GM04504 (cell line): ENCODE measurements around the gene PERCC1.
"Not testable (repeated sequence)": the region's sequence is repeated elsewhere in the genome, so short reads cannot be mapped to it uniquely, and the experiment has no call there.

Experiments
- DNase-seq: peaks from one replicate; pipeline ENCODE4 v3.0.0-alpha.2; 2012; ENCODE audit warnings: low read depth

The PERCC1 gene

DNA sequence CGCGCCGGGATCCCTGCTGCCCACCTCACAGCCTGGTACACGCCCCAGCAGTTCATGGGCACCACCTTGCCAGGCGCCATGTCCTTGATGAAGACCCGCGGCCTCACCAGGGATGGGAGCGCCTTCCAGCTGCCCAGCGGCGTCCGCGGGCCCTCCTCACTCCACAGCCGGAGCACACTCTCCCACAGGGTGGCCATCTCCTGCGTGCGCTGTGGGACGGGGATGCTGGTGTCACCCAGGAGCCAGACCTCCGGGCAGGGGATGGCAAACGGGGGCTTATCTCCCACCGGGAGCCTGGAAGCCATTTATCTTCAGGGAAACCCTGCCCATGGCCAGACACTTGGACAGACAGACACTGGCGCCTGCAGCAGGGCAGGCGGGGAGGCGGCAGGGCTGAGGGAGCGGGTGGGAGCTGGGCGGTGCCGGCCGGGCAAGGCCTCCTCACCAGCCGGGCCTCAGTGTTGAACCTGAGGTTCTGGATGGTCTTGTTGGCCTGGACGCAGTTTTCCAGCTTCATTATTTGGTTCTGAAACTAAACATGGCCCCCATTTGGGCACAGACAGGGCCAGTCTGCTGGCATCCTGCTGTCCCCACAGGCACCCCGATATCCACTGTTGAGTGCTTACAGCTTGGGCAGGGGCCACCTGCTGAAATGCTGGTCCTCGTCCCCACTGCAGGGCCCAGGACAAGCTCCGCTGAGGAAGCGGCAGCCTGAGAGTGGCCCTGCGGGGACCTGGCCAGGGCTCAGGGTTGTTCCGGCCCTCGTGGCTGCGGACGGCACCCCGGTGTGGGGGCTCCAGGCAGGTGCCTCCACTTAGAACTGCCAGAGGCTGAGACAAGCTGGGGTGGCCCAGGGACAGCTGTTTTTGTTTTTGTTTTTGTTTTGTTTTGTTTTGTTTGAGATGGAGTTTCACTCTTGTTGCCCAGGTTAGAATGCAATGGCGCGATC, 4.0 kb downstream of the PERCC1 start:
- DNase-seq: no peak

DNA sequence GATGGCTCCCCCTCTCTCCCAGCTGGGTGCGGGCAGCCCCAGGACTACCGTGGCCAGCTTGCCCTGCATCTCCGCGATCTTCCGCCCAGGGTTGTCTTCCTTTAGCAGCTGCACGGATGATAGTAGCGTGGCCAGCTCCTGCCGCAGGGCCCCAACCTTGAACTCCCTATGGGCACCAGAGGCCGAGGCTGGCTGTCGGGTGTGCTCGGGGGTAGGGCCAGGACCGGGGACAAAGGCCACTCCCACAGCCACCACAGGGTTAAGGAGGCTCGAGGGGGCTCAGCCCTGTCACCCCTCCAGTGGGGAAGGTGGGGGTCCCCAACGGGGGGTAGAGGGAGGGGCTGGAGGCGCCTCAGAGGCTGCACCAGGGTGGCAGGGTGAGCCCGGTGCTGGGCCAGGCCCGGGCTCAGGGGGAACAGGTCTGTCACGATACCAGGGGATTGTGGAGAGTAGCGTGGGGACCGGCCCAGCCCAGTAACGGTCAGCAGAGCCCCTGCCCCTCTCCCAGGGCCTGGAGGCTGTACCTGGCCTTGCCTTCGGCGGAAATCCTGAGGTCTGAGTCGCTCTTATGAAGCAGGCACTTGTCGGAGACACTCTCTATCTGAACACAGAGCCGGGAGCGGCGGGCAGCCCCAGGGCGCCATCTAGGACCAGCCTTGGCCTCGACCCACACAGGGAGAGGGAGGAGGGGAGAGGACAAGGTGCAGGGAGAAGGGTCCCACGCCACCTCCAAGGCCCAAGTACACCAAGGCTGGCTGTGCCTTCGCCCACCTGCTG, 5.2 kb downstream of the PERCC1 start:
- no peak for DNase-seq

DNA sequence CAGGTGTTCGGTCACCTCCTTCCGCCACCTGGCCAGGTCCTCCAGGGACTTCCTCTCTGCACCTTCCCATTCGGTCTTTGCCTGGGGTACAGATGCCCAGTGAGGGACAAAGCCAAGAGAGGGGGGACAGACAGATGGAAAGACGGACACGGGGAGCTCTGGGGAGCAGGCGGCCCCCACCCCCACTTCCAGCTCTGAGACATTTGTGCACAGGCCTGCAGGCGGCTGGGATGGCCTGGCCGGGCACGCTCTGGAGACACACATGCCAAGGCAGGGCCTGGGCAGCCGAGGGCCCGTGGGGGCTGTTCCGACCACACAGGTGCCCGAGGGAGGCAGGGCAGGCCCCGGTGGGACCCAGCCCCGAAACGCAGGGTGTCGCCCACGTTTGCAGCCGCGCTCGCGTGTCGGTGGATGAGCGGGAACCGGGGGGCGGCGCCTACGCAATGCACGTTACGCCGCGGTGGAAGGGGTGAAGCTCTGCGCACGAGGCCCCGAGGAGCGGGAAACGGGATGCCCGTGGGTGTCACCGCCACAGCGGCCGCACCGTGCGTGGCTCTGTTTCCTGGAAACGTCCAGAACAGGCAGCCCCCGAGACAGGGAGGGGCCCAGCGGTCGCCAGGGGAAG, 6.0 kb downstream of the PERCC1 start:
- no peak for DNase-seq

DNA sequence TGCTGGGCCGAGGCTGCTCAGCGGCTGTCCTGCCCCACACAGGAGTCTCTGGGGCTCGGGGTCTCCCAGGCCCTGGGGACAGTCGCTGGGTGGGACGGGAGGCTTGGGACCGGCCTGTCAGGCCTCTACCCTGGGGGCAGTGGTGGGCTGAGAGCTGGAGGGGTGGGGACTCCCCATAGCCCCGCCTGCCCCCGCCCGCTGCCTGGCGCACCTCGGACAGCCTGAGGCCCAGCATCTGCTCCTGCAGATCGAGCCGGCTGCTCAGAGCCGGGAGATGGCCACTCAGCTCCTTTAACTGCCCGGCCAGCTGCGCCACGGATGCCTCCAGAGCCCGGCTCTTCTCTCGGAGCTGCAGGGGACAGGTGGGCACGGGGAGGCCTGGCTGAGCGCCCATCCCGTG, 6.7 kb downstream of the PERCC1 start:
- DNase-seq: no peak

DNA sequence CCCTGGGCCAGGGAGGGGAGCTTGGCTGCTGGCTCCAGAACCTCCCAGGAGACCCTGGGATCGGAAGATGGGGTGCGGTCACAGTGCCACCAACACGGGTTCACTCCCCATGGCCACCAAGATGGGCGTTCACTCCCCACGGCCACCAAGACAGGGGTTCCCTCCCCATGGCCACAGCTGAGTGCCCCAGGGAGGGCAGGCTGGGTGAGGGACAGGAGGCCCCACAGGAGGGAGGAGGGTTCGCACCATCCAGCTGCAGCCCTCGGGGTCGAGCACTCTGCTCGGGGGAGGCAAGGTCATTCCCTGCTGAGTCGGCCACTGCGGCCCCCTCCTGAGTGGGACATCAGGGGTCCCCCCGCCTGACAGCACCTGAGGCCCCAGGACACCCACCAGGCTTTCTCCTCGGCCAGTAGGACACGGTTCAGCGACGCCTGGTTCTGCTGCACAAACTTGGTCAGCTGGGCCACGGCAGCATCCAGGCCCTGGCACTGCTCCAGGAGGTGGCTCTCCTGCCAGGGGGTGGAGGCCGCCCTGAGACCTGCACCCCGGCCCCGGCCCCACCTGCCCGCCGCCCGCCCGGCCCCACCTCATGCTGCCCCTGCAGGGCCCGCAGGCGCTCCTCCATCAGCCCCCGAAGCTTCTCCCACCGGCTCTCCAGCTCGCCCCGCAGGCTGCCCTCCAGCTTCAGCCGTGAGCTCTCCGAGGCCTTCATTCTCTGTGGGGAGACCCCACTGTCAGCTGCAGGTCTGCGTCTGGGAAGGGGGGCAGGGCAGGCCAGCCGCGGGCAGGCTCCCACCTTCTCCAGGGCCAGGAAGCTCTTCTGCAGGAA, 7.6 kb downstream of the PERCC1 start:
- DNase-seq: no peak

DNA sequence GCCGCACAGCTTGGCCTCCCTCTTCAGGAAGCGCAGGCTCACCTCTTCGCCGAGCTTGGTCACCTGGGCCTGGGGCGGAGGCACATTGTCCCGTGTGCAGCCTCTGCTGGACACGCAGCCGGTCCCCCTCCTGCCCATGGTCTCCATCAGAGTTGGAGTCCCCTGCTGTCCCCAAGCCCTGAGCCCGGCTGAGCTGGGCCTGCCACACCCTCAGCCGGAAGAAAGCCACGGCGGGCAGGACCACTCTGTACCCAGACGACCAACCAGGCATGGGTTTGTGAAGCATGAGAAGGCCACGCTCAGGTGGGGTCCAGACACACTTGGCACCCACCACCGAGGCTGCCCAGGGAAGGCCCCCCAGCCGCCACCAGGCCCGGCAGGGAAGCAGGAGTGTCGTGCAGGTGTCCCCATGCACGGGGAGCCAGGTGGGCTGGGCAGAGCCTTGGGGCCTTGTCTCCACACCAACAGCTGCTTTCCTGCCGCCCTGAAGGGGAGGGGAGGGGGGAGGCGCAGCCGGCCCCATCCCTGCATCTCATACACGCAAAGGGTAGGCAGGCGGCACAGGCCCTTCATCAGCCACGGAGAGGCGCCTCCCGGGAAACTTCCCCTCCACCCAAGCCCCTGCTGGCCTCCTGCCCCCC, 8.3 kb downstream of the PERCC1 start:
- no peak for DNase-seq

DNA sequence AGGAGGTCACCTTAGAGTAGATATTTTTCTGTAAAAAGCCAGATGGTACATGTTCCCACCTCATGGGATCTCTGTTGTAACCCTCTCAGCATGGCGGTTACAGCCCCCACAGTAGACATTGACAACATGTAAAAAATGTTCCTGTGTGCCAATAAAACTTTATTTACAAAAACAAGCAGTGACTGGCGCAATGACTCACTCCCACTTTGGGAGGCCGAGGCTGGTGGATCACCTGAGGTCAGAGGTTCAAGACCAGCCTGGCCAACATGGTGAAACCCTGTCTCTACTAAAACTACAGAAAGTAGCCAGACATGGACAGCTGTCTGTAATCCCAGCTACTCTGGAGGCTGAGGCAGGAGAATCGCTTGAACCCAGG, 8.8 kb downstream of the PERCC1 start:
- not testable (repeated sequence) for DNase-seq

DNA sequence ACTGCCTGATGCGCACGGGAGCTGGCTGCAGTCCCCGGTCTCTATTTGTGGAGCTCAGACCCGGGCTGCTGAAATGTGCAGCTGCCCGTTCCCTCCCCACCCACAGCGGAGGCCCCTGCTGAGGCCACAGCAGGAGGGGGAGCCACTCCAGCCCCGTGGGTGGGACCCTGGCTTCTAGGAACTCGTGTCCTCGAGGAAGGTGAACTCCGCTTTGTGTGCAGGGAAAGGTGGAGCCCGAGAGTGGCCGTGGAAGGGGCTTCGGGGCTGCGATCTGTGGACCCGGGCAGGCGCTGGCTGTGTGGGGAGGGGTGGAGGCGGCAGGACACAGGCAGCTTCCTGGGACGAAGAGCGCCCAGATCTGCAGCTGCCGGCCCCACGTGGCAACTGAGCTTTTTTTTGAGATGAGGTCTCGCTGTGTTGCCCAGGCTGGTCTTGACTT, 10.5 kb downstream of the PERCC1 start:
- DNase-seq: no peak

DNA sequence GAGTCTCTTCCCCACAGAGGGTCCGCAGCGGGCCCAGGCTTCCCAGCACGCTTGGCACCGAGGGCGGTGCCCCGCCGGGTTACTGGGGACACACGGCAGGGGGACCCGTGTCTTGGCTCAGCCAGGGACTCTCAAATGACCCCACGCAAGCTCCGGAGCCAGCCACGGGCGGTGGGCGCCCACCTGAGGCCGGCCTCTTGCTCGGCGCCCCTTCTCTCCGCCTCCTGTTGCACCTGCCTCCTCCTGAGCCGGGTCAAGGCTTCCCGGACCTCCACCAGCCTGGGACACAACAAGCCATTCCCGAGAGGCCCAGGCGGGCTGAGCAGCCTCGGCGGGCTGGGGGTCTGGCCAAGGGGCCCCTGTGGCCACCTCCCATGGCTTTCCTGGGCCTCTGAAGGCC, 11.8 kb downstream of the PERCC1 start:
- DNase-seq: no peak

DNA sequence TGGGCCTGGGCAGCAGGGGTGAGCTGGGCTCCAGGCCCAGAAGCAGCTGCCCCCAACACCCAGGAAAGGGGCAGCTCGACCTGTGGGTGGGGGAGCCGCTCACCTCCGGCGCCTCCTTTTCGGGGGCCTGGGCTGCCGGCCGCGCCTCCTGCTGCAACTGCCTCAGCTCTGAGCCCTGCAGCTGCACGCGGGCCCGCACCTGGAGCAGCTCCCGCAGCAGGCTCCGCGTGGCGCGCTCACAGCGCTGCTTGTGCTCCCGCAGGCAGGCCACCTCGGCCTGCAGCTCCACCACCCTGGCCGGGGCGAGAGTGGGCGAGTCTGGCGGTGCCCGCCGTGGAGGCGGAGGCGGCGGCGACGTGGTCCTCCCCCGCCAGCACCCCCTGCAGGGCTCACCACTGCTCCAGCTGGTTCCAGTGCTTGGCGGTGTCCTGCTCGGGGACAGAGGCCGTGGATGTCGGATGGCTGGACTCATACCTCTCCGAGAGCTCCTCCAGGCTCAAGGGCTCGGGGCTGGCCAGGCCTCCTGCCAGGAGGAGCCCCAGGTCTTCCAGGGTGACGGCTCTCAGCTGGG, 12.6 kb downstream of the PERCC1 start:
- no peak for DNase-seq

DNA sequence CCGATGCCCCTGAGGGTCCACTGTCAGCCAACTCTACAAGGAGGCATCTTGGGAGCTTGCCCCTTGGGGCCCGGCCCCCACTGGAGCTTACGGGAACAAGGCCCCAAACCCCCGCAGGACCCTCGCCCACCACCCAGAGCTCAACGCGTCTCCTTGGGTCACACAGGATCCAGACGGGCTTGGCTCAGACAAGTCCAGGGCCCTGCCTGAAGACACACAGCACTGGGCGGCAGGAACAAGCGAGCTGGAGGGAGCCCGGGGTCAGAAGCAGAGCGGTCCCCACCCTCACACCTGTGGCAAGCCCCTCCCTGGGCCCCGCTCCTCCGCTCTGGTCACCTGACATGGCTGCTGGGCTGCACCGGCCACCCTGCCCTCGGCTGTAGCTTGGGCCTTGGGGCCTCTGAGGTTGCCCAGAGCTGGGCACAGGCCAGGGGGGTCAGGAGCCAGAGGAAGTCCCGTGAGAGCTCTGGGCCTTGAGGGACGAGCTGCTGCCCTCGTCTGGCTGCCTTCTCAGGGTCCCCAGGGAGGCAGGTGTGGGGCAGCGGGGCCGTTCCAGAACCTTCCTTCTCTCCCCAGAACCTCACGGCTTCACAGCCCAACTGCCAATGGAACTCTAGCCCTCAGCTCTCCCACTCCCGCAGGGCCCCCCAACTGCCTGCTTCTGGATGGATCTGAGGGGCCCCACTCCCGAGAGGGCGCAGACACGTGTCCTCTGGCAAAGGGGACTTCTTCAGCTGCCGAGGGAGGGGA, 13.3 kb downstream of the PERCC1 start, which contains the start of gene CCDC154:
CCDC154 (minus strand) TSS at position 577 of the 750 bp plus-strand sequence; CDS start at position 343, 234 bp downstream.
- no peak for DNase-seq

DNA sequence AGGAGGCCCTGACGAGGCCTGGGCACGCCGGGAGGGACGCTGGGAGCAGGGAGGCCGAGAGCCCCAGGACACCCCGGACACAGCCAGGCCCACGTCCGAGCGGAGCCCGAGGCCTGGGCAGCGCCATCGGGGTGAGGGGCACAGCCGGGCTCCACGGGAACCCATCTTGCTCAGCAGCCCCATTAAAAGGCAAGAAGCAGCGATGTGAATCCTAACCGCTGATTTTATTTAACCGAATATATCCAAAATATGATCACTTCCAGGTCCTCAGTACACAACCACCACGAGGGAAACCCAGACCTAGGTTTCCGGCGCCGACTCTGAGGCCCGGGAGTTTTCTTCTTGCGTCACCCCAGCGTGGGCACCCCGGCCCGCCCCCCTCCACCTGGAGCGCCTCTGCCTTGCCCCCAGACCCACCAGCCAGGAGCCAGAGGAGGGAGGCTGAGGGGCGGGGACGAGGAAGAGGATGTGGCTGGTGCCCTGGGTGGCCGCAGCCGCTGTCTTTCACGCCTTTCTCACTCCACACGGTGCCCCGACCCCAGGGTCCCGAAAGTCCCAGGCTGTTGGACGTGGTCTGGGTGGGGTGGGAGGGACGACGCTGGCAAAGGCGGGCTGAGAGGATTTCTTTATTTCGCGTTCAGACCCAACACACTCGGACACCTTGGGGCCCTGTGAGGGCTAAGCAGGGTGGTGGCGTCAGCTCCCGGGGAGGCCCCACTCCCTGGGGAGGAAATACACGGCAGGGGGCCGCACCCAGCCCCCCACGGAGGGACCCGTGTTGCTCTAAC, 14.0 kb downstream of the PERCC1 start:
- DNase-seq: no peak

DNA sequence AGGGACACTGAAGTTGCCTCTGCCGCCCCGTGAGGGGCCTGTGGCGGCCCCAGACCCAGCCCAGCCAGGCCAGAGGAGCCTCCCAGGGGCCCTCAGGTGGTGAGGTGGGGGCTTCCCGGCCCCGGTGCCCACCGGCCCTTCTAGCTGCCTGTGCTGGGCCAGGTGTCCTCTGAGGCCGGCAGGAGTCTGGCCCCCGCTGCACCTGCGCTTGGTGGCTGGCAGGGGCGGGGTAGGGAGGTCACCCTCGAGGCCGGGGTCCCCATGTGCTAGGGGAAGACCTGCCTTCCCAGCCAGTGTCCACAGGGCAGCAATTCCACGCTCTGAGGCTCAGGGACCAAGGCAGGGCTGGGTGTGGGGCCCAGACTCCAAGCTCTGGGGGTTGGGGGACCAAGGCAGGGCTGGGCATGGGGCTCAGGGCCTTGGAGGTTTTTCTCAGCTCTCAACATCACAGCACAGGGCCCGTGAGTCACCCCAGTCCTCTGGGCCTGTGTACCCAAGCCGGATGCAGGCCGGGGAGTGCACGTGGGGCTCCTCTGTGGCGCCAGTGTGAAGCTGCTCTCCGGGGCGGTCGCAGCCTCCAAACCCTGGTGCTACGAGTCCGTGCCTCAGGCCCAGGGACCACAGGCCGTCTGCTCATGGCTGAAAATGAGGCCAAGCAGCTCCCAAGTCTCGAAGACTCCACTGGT, 14.8 kb downstream of the PERCC1 start:
- DNase-seq: no peak

DNA sequence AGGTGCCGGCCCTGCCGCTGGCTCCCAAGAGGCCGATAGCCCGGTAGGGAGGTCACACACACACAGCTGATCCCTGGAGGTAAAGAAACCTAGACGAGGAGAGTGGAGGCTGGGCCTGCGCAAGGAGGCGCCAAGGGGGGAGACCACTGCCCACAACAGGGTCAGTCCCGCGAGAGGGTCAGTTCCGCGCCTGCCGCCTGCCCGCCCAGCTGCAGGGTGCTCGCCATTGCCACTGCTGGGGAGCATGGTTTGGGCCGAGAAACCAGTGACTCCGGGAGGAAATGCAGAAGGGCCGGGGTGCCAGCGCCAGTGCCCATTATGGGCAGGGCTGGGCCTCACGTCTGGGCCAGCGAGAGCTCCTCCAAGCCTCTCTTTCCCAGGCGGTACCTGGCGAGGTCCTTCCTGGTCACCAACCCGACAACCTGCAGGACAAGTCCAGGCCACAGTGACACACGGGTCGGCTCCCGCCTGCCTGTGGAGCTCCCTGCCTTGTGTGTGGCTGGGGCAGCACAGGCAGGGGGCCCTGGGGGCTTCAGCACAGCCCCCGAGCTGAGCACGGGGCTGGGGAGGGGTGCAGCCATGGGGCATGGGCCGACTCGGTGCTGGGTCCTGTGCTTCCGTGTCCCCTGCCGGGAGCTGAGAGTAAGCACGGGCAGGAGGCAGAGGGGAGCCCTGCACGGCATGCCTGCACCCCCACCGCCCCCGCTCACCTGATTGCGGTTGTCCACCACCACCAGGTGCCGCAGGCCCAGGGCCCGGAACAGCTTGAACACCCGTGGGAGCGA, 15.6 kb downstream of the PERCC1 start:
- DNase-seq: no peak

DNA sequence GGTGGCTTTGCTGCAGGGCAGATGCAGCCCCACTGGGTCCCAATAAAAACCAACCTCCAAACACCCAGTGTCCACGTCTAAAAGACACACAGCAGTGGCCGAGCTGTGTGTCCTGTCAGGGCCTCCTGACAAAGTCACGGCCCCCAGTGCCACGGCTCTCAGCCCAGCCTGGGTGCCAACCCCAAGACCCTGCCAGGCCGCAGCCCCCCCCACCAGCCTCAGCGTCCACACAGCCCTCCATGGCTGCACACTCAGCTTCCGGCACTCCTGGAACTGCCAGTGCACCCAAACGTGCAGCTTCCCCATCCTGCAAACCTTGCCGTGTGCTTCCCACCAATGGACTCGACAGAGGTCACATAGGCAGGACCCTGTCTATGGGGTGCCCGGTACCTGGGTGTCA, 17.1 kb downstream of the PERCC1 start:
- no peak for DNase-seq

DNA sequence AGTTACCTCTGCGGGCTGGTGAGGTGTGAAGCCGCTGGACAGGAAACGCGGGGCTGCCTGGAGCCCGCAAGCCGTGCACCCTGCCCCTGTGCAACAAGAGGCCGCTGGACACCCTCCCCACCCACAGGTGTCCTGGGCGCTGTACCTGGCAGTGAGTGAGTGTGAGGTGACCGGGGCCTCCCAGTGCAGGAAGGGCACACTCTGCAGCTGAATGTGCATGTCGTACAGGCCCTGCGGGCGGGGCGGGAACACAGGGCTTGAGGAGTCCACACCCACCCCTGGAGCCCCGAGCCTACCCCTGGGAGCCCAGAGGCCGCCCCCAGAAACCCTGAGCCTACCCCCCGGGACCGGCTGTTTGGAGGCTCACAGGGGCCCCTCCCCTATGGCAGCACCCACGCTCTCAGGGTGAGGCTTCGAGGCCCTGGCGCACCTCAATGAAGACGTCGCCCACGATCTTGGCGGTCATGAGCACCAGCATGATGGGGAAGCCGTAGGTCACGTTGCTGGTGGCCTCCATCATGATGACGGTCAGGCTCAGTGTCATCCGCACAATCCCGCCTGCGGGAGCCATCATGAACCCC, 17.7 kb downstream of the PERCC1 start:
- no peak for DNase-seq

DNA sequence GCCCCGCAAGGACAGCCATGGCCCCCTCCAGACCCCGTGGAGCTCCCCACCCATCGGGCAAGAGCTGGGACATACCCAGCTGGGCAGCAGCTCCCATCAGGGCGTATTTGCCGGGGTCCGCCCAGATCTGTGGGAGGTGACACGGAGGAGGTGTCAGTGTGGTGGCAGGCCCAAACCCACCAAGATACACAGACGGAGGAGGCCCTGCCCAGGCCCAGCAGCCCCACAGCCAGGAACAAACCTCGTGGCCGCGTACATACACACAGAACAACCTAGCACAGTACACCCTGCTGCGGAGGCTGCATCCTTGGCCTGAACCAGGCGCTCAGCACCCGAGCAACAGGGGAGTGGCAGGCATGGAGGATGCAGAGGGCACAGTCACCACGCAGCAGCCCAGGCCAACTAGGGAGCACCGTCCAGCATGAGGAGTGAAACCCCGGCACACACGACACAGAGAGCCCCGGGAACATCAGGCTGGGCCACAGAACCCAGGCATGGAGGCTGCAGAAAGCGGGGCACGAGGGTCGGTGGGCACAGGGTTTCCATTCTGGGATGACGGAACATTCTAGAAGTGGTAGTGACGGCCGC, 18.4 kb downstream of the PERCC1 start:
- DNase-seq: no peak
